Fibroblast of skin of back (primary cell): ENCODE data around the gene STT3A.

Experiments used
- DNase-seq: peaks from one replicate; pipeline ENCODE4 v3.0.0-alpha.2; 2013

STT3A gene

DNA sequence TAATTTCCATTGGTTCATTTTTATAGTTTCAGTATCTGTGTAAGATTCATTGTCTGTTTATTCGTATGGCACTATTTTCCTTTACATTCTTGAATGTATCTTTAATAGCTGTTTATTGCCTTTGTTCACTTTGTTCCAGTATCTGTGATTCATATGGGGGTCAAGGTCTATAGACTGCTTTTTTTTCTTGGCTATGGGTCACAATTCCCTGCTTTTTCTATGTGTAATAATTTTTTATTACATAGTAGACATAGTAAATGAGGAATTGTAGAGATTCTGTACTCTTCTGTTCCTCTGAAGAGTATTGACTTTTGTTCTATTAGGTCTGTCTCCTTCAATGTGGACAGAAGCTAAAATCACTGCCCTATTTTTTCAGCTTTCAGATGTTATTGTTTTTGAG is 77.5 kb downstream of the STT3A start:
- no peak for DNase-seq

DNA sequence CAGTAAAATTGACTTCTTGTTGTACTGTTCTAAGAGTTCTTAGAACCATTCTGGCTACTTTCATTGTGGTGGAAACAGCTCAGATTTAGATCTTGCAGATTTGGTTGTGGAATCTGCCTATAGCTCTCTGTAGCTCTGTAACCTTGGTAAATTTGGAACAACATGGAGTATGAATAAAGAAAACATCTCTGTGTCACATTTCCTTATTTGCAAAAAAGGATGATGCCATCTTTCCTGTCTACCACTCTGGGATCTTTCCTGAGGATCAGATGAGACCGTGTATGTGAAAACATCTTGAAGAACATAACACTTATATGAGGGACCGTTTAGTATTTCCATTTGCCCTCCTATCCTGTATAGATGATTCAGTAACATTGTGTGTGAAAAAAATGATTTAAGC is 78.9 kb downstream of the STT3A start:
- DNase-seq = no peak
